Esophagus muscularis mucosa (tissue), 4 donors: ENCODE data around the gene LIN7C. TPM values are rescaled to one million over a fixed set of nuclear protein-coding genes. Genes with fewer than 3 reads are reported as not detected.
"Not testable (repeated sequence)": the region's sequence is repeated elsewhere in the genome, so short reads cannot be mapped to it uniquely, and the experiment has no call there.

Experiments
- DNase-seq: peaks from one replicate; pipeline ENCODE4 v3.0.0-alpha.2; 2017; ENCODE audit errors: extremely low spot score
- H3K27ac ChIP-seq, 4 donors: fragments of 200-600 bp; sonication (generic); replicated peaks in 1 of 4; 1 replicate in 3 of 4; 2 replicates in 1 of 4; pipeline ENCODE4 v1.5.1; 2016 to 2019; ENCODE audit warnings: mild to moderate bottlenecking in 1 of 4
- H3K27me3 ChIP-seq, 4 donors: fragments of 200-600 bp; sonication (generic); one replicate each; pipeline versions ENCODE4 v1.5.1 to v1.6.0; 2016 to 2019
- H3K36me3 ChIP-seq, 4 donors: fragments of 200-600 bp; sonication (generic); one replicate each; pipeline ENCODE4 v1.5.1; 2016 to 2019
- H3K4me1 ChIP-seq, 4 donors: fragments of 200-600 bp; sonication (generic); one replicate each; pipeline ENCODE4 v1.5.1; 2016 to 2019
- H3K4me3 ChIP-seq, 4 donors: fragments of 200-600 bp; sonication (generic); 1 replicate in 2 of 4; 2 replicates in 2 of 4; pipeline ENCODE4 v1.5.1; 2016 to 2019; ENCODE audit warnings: mild to moderate bottlenecking in 4 of 4, moderate library complexity in 1 of 4
- H3K9me3 ChIP-seq, 4 donors: fragments of 200-600 bp; sonication (generic); 1 replicate in 3 of 4; 2 replicates in 1 of 4; pipeline ENCODE4 v1.5.1; 2016 to 2019
- CTCF ChIP-seq, 3 experiments: fragments of 200-600 bp in 2 of 3; fragments of 450-650 bp in 1 of 3; sonication (generic) in 2 of 3; IDR thresholded peaks; one replicate each; pipeline ENCODE4 v1.5.1; 2017 to 2019; ENCODE audit warnings: antibody characterized with exemption in 3 of 3, mild to moderate bottlenecking in 2 of 3, moderate library complexity in 1 of 3
- EP300 ChIP-seq: sonication (generic); formaldehyde crosslinking; IDR thresholded peaks from one replicate; pipeline ENCODE4 v1.6.1; 2017; ENCODE audit warnings: antibody characterized with exemption
- POLR2A ChIP-seq: fragments of 450-650 bp; IDR thresholded peaks from one replicate; pipeline ENCODE4 v1.6.1; 2017; ENCODE audit warnings: antibody characterized with exemption, moderate library complexity, mild to moderate bottlenecking, low read depth
- POLR2AphosphoS5 ChIP-seq, 2 donors: sonication (generic); formaldehyde crosslinking; IDR thresholded peaks; one replicate each; pipeline ENCODE4 v1.6.1; 2017; ENCODE audit warnings: antibody characterized with exemption in 2 of 2
- WGBS: methylation state at CpG from one replicate; pipeline ENCODE4 v1.1.5; 2018; 5-methylcytosine and 5-hydroxymethylcytosine counted together
- intact Hi-C: fragments of 100-400 bp; cut with DNase I; formaldehyde crosslinking; loops from one replicate; pipeline ENCODE4 v1.15.1; 2023
- total RNA-seq, 4 donors: library from RNA; depleted of rRNA; stranded (reverse); fragments of >200 nt; gene quantifications; one replicate each; pipeline versions ENCODE4 v1.1.0 to v1.2.1, GENCODE V29; 2016

Gene LIN7C
- total RNA-seq, 4 donors from 2014 or later = 33.2 to 46.3 (median 44.0) TPM

GRCh38 chr11:27451244-27451965 is 55.2 kb downstream of the LIN7C start:
- H3K9me3 ChIP-seq = no peaks in the 10 kb centered on the region
- intact Hi-C loops = no loop called here
- H3K4me3 ChIP-seq = no peak overlapping the region
- DNase-seq = no peak
- H3K4me1 ChIP-seq = peaks cover 0 to 31% (median 19%) of the 10 kb centered on the region in 4 donors
- H3K36me3 ChIP-seq = no peaks in the 10 kb centered on the region
- TF ChIP-seq CTCF (IDR thresholded peaks at IDR 0.05) = no peak
- H3K27me3 ChIP-seq = no peaks in the 10 kb centered on the region
- H3K27ac ChIP-seq = no peak overlapping the region
- 95% methylated on average over 1 of the region's 1 CpG for WGBS

- H3K27ac ChIP-seq, DNase-seq, H3K4me3 ChIP-seq, H3K36me3 ChIP-seq, intact Hi-C loops, H3K27me3 ChIP-seq, H3K9me3 ChIP-seq: not testable (repeated sequence)
- H3K4me1 ChIP-seq = peaks cover 3 to 45% (median 34%) of the 10 kb centered on the region in 4 donors
- 100% methylated on average over 5 of the region's 5 CpGs for whole genome bisulfite sequencing
These were observed 58.4 kb downstream of the LIN7C start for GRCh38 chr11:27448184-27448540.

- no peak overlapping the region for H3K4me3 ChIP-seq
- DNase-seq = no peak
- peaks cover 3 to 48% (median 36%) of the 10 kb centered on the region in 4 donors for H3K4me1 ChIP-seq
- H3K36me3 ChIP-seq = no peaks in the 10 kb centered on the region
- H3K27me3 ChIP-seq = no peaks in the 10 kb centered on the region
- intact Hi-C loops = no loop called here
- no peak overlapping the region for H3K27ac ChIP-seq
- 86% methylated on average over 5 of the region's 5 CpGs for WGBS
- no peaks in the 10 kb centered on the region for H3K9me3 ChIP-seq
- TF ChIP-seq EP300 (no peak), POLR2A (no peak), CTCF (IDR thresholded peaks at IDR 0.05) (no peak), POLR2AphosphoS5 (IDR thresholded peaks at IDR 0.05) (no peak)
These were observed 59.0 kb downstream of the LIN7C start for GRCh38 chr11:27447288-27448183.

GRCh38 chr11:27445625-27446024 is 60.9 kb downstream of the LIN7C start:
- H3K9me3 ChIP-seq = no peaks in the 10 kb centered on the region
- TF ChIP-seq CTCF (IDR thresholded peaks at IDR 0.05) = no peak
- no peak for TF ChIP-seq EP300
- no peak for TF ChIP-seq POLR2AphosphoS5 (IDR thresholded peaks at IDR 0.05)
- TF ChIP-seq POLR2A = no peak
- H3K4me1 ChIP-seq = peaks cover 3 to 30% (median 24%) of the 10 kb centered on the region in 4 donors
- H3K27me3 ChIP-seq = no peaks in the 10 kb centered on the region
- no peak overlapping the region for H3K27ac ChIP-seq
- intact Hi-C loops = no loop called here
- no peaks in the 10 kb centered on the region for H3K36me3 ChIP-seq
- no peak for DNase-seq
- WGBS = 93% methylated on average over 4 of the region's 4 CpGs
- no peak overlapping the region for H3K4me3 ChIP-seq

GRCh38 chr11:27444801-27445215 is 61.8 kb downstream of the LIN7C start:
- Histone ChIP-seq H3K9me3 (no peaks in the 10 kb centered on the region), H3K27me3 (no peaks in the 10 kb centered on the region), H3K27ac (no peak overlapping the region), H3K4me3 (no peak overlapping the region), H3K36me3 (no peaks in the 10 kb centered on the region), H3K4me1 (peaks cover 3 to 26% (median 23%) of the 10 kb centered on the region in 4 donors)
- TF ChIP-seq EP300 = no peak
- TF ChIP-seq POLR2AphosphoS5 (IDR thresholded peaks at IDR 0.05) = no peak
- no peak for TF ChIP-seq CTCF (IDR thresholded peaks at IDR 0.05)
- no peak for TF ChIP-seq POLR2A
- intact Hi-C loops = no loop called here
- 87% methylated on average over 2 of the region's 2 CpGs for WGBS
- no peak for DNase-seq
